Karpas-422 (cell line): ENCODE results near the gene ONECUT1. TPM values are rescaled to one million over a fixed set of nuclear protein-coding genes. Genes with fewer than 3 reads are reported as not detected.
A peak's percentile ranks its signal among the peaks of the same experiment; 100 is the strongest.

Experiments
- DNase-seq: peaks from one replicate; pipeline ENCODE4 v3.0.0-alpha.2; 2015
- H2AFZ ChIP-seq: fragments of 200-600 bp; sonication (generic); 2 replicates; pipeline ENCODE4 v1.6.1; 2014; ENCODE audit warnings: antibody characterized with exemption, low read length, mixed read lengths
- H3K27ac ChIP-seq: fragments of 200-600 bp; sonication (generic); 2 replicates; pipeline ENCODE4 v1.5.1; 2014; ENCODE audit warnings: mild to moderate bottlenecking, low read length, moderate library complexity
- H3K27me3 ChIP-seq: fragments of 200-600 bp; sonication (generic); 2 replicates; pipeline ENCODE4 v1.6.1; 2014; ENCODE audit warnings: low read length, mixed read lengths
- H3K36me3 ChIP-seq: fragments of 200-600 bp; sonication (generic); 2 replicates; pipeline ENCODE4 v1.6.1; 2014; ENCODE audit warnings: low read length, mixed read lengths; ENCODE audit not compliant: insufficient read depth
- H3K4me1 ChIP-seq: fragments of 200-600 bp; sonication (generic); 2 replicates; pipeline ENCODE4 v1.6.1; 2014; ENCODE audit warnings: mild to moderate bottlenecking, low read length, mixed read lengths
- H3K4me2 ChIP-seq: fragments of 200-600 bp; sonication (generic); 2 replicates; pipeline ENCODE4 v1.6.1; 2014; ENCODE audit warnings: low read length, low read depth, mild to moderate bottlenecking; ENCODE audit not compliant: poor library complexity, severe bottlenecking
- H3K4me3 ChIP-seq: fragments of 200-600 bp; sonication (generic); 2 replicates; pipeline ENCODE4 v1.5.1; 2014; ENCODE audit warnings: mild to moderate bottlenecking, antibody characterized with exemption, low read length, mixed read lengths
- H3K79me2 ChIP-seq: fragments of 200-600 bp; sonication (generic); 2 replicates; pipeline ENCODE4 v1.6.1; 2014; ENCODE audit warnings: mild to moderate bottlenecking, low read length, mixed read lengths
- H3K9ac ChIP-seq: fragments of 200-600 bp; sonication (generic); 2 replicates; pipeline ENCODE4 v1.6.0; 2014; ENCODE audit warnings: low read length
- H3K9me2 ChIP-seq: fragments of 200-600 bp; sonication (generic), shearing (Covaris generic); replicated peaks from 2 replicates; pipeline ENCODE4 v1.6.0; 2014; ENCODE audit warnings: mild to moderate bottlenecking, low read length, moderate library complexity; ENCODE audit not compliant: insufficient read depth
- H3K9me3 ChIP-seq: fragments of 300-700, 200-600 bp; sonication (generic); 2 replicates; pipeline ENCODE4 v1.6.1; 2014; ENCODE audit warnings: low read length, mixed read lengths
- H4K20me1 ChIP-seq: fragments of 200-600 bp; sonication (generic); 2 replicates; pipeline ENCODE4 v1.6.1; 2014; ENCODE audit warnings: mild to moderate bottlenecking, antibody characterized with exemption, low read length, low read depth; ENCODE audit not compliant: insufficient read depth
- total RNA-seq: library from RNA; depleted of rRNA; stranded (reverse); fragments of >200 nt; shearing (Covaris generic); gene quantifications from 2 replicates; pipeline ENCODE4 v1.2.3, GENCODE V29; 2014; ENCODE audit warnings: low replicate concordance

The ONECUT1 gene
- total RNA-seq, 1 experiment from 2014 or later: 0.45 TPM

DNA sequence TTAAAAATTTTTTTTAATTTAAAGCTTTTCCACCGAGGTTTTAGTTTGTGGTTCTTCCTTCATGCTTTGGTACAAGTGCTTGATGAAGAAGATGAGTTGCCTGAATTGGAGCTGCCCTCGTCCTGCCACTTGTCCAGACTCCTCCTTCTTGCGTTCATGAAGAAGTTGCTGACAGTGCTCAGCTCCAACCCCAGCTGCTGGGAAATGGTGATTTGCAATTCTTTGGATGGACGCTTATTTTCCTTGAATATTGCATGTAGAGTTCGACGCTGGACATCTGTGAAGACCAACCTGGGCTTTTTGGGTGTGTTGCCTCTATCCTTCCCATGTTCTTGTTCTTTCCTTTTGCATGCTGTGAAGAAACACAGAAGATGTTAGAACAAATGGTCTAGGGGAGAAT, 32.6 kb downstream of the ONECUT1 start:
- Histone ChIP-seq H4K20me1 (no peaks in the 10 kb centered on the region), H3K4me1 (peaks cover 9% of the 10 kb centered on the region), H3K27me3 (no peaks in the 10 kb centered on the region), H3K36me3 (no peaks in the 10 kb centered on the region), H2AFZ (no peak overlapping the region), H3K9me2 (no peaks in the 10 kb centered on the region), H3K4me2 (no peak overlapping the region), H3K9me3 (no peaks in the 10 kb centered on the region), H3K27ac (no peak overlapping the region), H3K9ac (no peak overlapping the region), H3K79me2 (no peaks in the 10 kb centered on the region), H3K4me3 (no peak overlapping the region)
- DNase-seq: no peak

DNA sequence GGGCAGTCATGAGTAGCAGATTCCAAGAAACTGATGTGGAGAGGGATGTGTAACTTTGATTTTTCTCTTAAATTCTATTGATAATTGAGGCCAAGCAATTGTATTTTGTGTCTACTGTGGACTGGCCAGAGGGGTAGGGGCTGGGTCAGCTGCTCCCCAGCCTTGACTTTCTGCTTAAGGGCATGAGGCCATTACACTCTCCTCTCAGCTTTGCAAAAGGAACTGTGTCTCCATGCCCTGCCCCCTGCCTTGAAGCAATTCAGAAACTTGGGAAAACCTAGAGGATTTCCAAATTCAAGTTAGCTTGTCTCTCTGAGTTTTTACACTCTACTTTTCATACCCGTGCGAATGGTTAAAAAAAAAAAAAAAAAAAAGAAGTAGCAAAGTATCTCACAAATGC, 38.6 kb downstream of the ONECUT1 start:
- Histone ChIP-seq H3K27me3 (no peaks in the 10 kb centered on the region), H3K9me2 (no peaks in the 10 kb centered on the region), H2AFZ (no peak overlapping the region), H3K36me3 (no peaks in the 10 kb centered on the region), H3K27ac (no peak overlapping the region), H3K79me2 (no peaks in the 10 kb centered on the region), H3K9me3 (no peaks in the 10 kb centered on the region), H3K9ac (no peak overlapping the region), H3K4me2 (no peak overlapping the region), H3K4me1 (peaks cover 13% of the 10 kb centered on the region), H3K4me3 (no peak overlapping the region), H4K20me1 (no peaks in the 10 kb centered on the region)
- DNase-seq: no peak

DNA sequence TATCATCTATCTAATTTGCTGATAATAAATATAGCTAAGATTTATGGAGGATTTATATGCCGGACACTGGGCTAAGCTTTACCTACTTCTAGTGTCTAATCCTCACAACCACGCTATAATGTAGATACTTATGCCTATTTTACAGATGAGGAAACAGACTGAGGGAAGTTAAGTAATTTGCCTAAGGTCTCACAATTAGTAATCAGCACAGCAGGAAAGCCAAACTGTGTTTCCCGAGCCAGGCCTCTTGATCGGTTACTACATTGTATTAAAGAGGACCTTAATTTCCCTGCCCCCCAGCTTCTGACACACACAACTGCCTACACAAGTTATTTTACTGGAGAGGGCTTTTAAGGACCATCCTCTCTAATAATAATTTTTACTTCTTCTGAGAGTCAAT, 40.9 kb downstream of the ONECUT1 start:
- Histone ChIP-seq H3K9ac (no peak overlapping the region), H2AFZ (no peak overlapping the region), H3K27me3 (peaks cover 5% of the 10 kb centered on the region; the same call in 1 of the 2 replicates), H3K36me3 (no peaks in the 10 kb centered on the region), H3K9me2 (no peaks in the 10 kb centered on the region), H3K27ac (no peak overlapping the region), H3K79me2 (no peaks in the 10 kb centered on the region), H4K20me1 (no peaks in the 10 kb centered on the region), H3K9me3 (no peaks in the 10 kb centered on the region), H3K4me1 (peaks cover 20% of the 10 kb centered on the region), H3K4me2 (no peak overlapping the region), H3K4me3 (no peak overlapping the region)
- DNase-seq: no peak

DNA sequence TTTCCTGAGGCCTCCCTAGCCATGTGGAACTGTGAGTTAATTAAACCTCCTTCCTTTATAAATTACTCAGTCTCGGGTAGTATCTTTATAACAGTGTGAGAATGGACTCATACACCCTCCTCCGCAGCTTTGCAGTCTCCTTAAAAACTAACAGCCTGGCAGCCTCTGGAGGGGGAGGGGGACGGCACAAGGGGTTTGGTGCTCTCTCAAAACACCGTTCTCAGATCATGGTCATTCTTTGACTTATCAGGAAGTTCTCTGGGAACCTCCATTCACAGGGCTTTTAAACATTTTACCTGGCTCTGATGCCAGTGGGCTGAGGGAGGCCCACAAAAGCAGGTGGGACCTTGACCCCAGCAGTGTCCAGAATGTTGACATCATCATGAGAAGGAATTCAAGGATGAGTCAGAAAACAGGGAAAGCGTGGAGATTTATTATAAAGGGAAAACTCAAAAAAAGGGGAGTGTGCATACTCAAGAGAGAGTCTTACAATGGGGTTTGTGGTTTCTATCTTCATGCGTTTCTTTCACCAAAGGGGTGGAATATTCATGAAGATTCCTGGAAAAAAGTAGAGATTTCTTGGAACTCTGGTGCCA, 43.9 kb downstream of the ONECUT1 start:
- H2AFZ ChIP-seq: no peak overlapping the region
- H3K79me2 ChIP-seq: no peaks in the 10 kb centered on the region
- H3K4me1 ChIP-seq: peaks cover 11% of the 10 kb centered on the region
- no peak overlapping the region for H3K9ac ChIP-seq
- H4K20me1 ChIP-seq: no peaks in the 10 kb centered on the region
- DNase-seq: no peak
- H3K27me3 ChIP-seq: peaks cover 5% of the 10 kb centered on the region; the same call in 1 of the 2 replicates
- H3K27ac ChIP-seq: no peak overlapping the region
- H3K36me3 ChIP-seq: no peaks in the 10 kb centered on the region
- no peaks in the 10 kb centered on the region for H3K9me3 ChIP-seq
- no peak overlapping the region for H3K4me3 ChIP-seq
- no peak overlapping the region for H3K4me2 ChIP-seq
- H3K9me2 ChIP-seq: no peaks in the 10 kb centered on the region

DNA sequence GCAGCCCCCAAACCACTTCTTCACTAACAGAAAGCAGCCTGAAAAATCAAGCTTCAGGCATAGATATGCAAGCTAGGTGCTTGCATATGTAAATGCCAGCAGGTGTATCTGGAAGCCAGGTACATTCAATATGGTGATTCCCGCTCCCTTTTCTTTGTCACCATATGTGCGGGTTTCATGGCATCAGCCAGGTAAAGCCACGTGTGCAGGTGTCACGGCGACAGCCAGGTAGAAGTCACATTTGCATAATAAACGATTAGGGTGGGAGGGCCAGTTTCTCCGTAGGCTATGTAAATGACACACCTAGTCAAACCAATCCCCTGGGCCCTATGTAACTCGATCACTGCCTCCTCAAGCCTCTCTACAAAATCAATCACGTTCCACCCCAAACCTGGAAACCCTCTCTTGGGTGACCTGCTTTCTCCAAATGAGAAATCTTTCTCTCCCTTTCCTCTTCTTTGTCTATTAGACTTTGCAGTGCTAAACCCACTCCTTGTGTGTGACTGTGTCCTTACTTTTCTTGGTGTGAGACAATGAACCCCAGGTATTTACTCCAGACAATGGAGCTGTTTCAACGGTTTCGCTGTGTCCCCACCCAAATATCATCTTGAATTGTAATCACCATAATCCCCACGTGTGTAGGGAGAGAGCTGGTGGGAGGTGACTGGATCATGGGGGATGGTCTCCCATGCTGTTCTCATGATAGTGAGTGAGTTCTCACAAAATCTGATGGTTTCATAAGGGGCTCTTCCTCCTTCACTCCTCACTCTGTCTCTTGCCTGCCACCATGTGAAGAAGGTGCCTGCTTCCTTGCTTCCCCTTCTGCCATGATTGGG, 44.6 kb downstream of the ONECUT1 start:
- no peaks in the 10 kb centered on the region for H3K9me2 ChIP-seq
- no peak overlapping the region for H3K9ac ChIP-seq
- H3K27ac ChIP-seq: no peak overlapping the region
- H3K36me3 ChIP-seq: no peaks in the 10 kb centered on the region
- no peaks in the 10 kb centered on the region for H3K79me2 ChIP-seq
- no peak overlapping the region for H2AFZ ChIP-seq
- no peaks in the 10 kb centered on the region for H3K9me3 ChIP-seq
- H3K27me3 ChIP-seq: peaks cover 5% of the 10 kb centered on the region; the same call in 1 of the 2 replicates
- H4K20me1 ChIP-seq: no peaks in the 10 kb centered on the region
- DNase-seq: no peak
- H3K4me3 ChIP-seq: no peak overlapping the region
- peak overlapping the region; percentile 19 for H3K4me2 ChIP-seq
- H3K4me1 ChIP-seq: peaks cover 11% of the 10 kb centered on the region

DNA sequence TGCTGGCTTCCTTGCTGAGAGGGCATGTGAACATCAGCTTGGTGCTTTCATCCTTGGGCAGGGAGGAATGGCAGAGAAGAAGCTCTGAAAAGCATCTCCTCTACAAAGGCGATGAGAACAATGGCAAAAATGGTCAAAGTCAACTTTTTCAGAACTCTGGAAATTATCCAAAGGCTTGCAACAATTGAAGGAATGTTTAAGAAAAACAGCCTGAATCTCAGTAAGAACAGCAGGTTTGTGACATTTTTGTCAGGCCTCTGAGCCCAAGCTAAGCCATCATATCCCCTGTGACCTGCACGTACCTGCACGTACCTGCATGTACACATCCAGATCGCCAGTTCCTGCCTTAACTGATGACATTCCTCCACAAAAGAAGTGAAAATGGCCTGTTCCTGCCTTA, 51.8 kb downstream of the ONECUT1 start:
- Histone ChIP-seq H3K79me2 (no peaks in the 10 kb centered on the region), H3K27ac (no peak overlapping the region), H3K36me3 (no peaks in the 10 kb centered on the region), H3K4me1 (peaks cover 22% of the 10 kb centered on the region), H3K4me2 (no peak overlapping the region), H3K27me3 (no peaks in the 10 kb centered on the region), H3K9ac (no peak overlapping the region), H2AFZ (no peak overlapping the region), H3K4me3 (no peak overlapping the region), H3K9me3 (no peaks in the 10 kb centered on the region), H4K20me1 (no peaks in the 10 kb centered on the region), H3K9me2 (no peaks in the 10 kb centered on the region)
- DNase-seq: no peak

DNA sequence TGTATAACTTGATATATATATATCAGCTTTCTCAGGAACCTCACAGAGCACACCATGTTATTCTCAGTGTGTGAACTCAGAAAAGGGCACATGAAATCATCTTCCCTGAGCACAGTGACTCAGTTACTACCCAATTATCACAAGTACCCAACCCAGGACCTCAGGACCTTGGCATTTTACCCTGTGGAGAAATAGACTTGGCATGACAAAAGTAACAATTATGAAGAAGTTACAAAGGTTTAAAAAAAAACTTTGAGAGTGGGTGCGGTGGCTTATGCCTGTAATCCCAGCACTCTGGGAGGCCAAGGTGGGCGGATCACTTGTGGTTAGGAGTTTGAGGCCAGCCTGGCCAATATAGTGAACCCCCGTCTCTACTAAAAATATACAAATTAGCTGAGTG, 52.4 kb downstream of the ONECUT1 start:
- DNase-seq: no peak
- H3K9me3 ChIP-seq: no peaks in the 10 kb centered on the region
- no peaks in the 10 kb centered on the region for H3K79me2 ChIP-seq
- no peaks in the 10 kb centered on the region for H3K36me3 ChIP-seq
- H3K9ac ChIP-seq: no peak overlapping the region
- H4K20me1 ChIP-seq: no peaks in the 10 kb centered on the region
- H3K4me2 ChIP-seq: no peak overlapping the region
- no peak overlapping the region for H2AFZ ChIP-seq
- H3K4me3 ChIP-seq: no peak overlapping the region
- no peaks in the 10 kb centered on the region for H3K27me3 ChIP-seq
- no peaks in the 10 kb centered on the region for H3K9me2 ChIP-seq
- H3K4me1 ChIP-seq: peaks cover 28% of the 10 kb centered on the region
- no peak overlapping the region for H3K27ac ChIP-seq

DNA sequence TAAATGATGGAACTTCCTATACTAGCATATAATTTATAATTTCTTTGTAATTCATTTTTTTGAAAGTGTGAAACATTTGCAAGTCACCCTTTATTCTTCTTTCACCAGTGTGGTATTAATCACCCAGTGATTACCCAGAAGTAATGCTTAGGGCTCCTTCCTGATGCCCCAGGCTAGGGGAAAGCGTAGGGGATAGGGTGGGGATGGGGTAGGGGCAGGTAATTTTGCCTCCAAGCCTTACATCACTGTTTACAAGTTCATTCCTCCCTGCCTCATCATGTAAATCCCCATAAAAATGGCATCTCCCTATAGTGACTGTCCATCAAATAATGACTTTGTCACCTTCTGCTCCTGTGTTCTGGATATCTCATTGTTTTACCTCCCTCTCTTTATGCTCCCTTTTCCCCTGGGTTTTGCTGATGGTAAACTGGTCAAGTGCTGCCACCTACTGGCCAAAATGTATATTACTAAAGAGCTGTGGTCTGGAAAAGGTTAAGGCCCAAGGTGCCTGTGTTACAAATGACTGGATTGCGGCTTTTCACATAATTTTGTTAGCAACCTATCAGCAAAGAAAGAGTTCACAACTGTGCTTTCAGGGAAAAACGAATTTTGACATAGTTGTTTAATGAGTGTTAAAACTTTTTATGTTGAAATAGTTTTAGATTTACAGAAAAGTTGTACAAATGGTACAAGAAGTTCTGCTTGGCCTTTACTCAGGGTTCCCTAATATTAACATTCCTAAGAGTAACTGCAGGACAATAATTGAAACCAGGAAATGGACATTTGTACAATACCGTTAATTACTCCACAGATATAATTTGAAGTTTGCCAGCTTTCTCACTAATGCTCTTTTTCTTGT, 54.7 kb downstream of the ONECUT1 start:
- Histone ChIP-seq H3K4me1 (peaks cover 48% of the 10 kb centered on the region), H3K9me3 (no peaks in the 10 kb centered on the region), H3K9ac (no peak overlapping the region), H3K27me3 (no peaks in the 10 kb centered on the region), H3K4me3 (no peak overlapping the region), H4K20me1 (no peaks in the 10 kb centered on the region), H3K27ac (no peak overlapping the region), H3K4me2 (no peak overlapping the region), H3K9me2 (no peaks in the 10 kb centered on the region), H3K36me3 (no peaks in the 10 kb centered on the region), H2AFZ (no peak overlapping the region), H3K79me2 (no peaks in the 10 kb centered on the region)
- DNase-seq: peak; percentile 94
